ENCODE measurements around the gene TNNC1. TPM values are rescaled to one million over a fixed set of nuclear protein-coding genes. Genes with fewer than 3 reads are reported as not detected.

Gene TNNC1
- total and polyA plus RNA-seq, 12 donors: 6,035 to 18,066 (median 8,315) TPM

DNA sequence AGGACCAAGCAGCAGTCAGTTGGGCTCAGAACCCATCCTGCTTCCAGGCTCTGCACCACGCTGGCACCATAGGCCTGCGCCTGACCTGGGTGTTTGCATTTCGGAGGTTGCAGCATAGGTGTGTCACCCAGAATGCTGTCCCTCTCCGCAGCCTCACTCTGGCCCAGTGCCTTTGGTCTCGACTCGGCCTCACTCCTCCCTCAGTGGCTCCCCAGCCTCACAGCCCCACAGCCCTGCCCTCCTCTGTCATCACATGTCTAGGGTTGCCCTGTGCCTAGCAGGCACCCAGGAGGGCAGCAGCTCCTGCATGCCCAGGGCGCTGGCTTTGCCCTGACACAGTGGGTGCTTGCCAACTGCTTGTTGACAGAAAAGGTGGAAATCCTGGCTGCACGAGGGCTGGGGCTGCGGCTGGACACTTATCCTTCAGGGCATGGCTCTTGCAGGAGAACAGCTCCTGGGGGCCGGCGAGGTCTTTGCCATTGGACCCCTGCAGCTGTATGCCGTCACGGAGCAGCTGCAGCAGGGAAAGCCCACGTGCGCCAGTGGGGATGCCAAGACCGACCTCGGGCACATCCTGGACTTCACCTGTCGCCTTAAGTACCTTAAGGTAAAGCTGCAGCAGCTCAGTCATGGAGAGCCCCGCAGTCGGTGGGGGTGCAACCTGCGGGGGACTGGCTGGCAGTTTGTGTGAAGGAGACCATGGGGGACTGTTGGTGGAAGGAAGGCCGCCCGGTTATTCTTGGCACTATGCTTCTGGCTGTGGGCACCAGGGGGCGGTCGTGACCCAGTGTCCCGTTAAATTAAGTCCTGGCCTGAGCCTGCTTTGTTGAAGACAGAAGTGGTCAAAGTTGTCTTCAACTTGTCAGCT is 17.8 kb upstream of the TNNC1 start:
- Histone ChIP-seq H3K27me3 (no peaks in the 10 kb centered on the region), H3K4me1 (peaks cover 8 to 68% (median 34%) of the 10 kb centered on the region in 9 donors), H3K36me3 (peaks cover 0 to 80% (median 39%) of the 10 kb centered on the region in 9 donors), H3K27ac (peak overlapping the region in 2 of 10 donors; percentile 43 to 77), H3K4me3 (no peak overlapping the region), H3K9me3 (no peaks in the 10 kb centered on the region)
- DNase-seq (peak; percentile 79 to 80), ATAC-seq (peak; percentile 80 to 91 (median 86))
- WGBS, 2 donors: 48 to 50% methylated on average over 26 of the region's 26 CpGs
- intact Hi-C loops (cut with DNase I): loop anchor here in 7 of 10 donors (2.0 to 10.0 kb wide), 3 partner anchors 65 to 213 kb away; partner anchors contain the start of genes UQCC5 (in 7 of the 7), GNL3 (in 2 of the 7) and PBRM1 (in 2 of the 7)
- TF ChIP-seq, protein P1, sequence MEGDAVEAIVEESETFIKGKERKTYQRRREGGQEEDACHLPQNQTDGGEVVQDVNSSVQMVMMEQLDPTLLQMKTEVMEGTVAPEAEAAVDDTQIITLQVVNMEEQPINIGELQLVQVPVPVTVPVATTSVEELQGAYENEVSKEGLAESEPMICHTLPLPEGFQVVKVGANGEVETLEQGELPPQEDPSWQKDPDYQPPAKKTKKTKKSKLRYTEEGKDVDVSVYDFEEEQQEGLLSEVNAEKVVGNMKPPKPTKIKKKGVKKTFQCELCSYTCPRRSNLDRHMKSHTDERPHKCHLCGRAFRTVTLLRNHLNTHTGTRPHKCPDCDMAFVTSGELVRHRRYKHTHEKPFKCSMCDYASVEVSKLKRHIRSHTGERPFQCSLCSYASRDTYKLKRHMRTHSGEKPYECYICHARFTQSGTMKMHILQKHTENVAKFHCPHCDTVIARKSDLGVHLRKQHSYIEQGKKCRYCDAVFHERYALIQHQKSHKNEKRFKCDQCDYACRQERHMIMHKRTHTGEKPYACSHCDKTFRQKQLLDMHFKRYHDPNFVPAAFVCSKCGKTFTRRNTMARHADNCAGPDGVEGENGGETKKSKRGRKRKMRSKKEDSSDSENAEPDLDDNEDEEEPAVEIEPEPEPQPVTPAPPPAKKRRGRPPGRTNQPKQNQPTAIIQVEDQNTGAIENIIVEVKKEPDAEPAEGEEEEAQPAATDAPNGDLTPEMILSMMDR (IDR thresholded peaks at IDR 0.05): peak; percentile 48 to 85 (median 78)

DNA sequence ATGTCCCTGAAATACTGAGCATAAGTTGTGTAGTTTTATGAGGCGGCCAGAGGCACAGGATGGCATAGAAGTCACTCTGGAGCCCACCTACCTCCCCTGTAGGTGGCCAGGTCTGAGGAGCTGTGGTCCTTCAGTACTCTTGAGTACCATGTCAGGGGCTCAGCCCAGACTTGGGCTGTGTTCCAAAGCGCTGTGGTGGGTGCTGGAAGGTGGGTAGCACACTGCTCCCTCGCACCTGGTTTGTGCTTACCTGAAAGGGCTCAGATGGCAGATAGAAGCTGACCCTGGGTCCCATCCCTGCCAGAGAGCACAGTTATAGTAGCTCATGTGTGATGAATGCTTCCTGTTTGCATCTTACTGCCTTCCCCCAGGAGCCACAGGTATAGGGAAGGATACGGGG is 17.1 kb upstream of the TNNC1 start:
- intact Hi-C loops (cut with DNase I): loop anchor here in 6 of 10 donors (2.0 to 10.0 kb wide), 3 partner anchors 66 to 214 kb away; partner anchors contain the start of genes UQCC5 (in 6 of the 6), GNL3 (in 2 of the 6) and PBRM1 (in 2 of the 6)
- H3K27me3 ChIP-seq: no peaks in the 10 kb centered on the region
- peaks cover 8 to 64% (median 34%) of the 10 kb centered on the region in 9 donors for H3K4me1 ChIP-seq
- TF ChIP-seq, protein P1 (IDR thresholded peaks at IDR 0.05): no peak
- no peak for ATAC-seq
- H3K4me3 ChIP-seq: no peak overlapping the region
- peak overlapping the region in 2 of 10 donors; percentile 43 to 77 for H3K27ac ChIP-seq
- DNase-seq: no peak
- no peaks in the 10 kb centered on the region for H3K9me3 ChIP-seq
- H3K36me3 ChIP-seq: peaks cover 0 to 79% (median 32%) of the 10 kb centered on the region in 9 donors
- 94 to 95% methylated on average over 4 of the region's 4 CpGs for WGBS, 2 donors

DNA sequence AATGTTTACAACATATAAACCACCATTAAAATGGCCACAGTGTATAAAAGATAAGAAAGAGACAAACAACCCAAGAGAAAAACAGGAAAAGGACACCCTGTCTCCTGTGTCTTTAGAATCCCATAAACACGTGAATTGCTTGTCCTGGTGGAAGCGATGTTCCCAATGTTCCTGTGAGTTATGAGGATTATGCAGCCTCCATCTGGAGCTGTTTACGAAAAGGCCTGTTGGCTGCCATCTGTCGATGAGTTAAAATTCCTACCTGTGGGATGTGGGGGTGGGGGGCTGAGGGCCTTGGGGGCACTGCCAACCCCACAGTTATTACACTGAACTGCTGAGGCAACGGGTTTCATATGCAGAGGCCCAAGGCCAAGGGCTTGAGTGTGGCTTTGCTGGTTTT is 15.2 kb upstream of the TNNC1 start:
- TF ChIP-seq, protein P1 (IDR thresholded peaks at IDR 0.05): no peak
- H3K4me1 ChIP-seq: peaks cover 8 to 62% (median 34%) of the 10 kb centered on the region in 9 donors
- no peaks in the 10 kb centered on the region for H3K27me3 ChIP-seq
- DNase-seq (no peak), ATAC-seq (peak in 1 of 8 donors; percentile 17)
- WGBS, 2 donors: 68 to 79% methylated on average over 5 of the region's 5 CpGs
- H3K27ac ChIP-seq: peak overlapping the region in 1 of 10 donors; percentile 11
- peaks cover 0 to 79% (median 16%) of the 10 kb centered on the region in 9 donors for H3K36me3 ChIP-seq
- no peak overlapping the region for H3K4me3 ChIP-seq
- no peaks in the 10 kb centered on the region for H3K9me3 ChIP-seq
- intact Hi-C loops (cut with DNase I): loop anchor here in 2 of 10 donors (10.0 kb wide), 2 partner anchors 206 to 216 kb away; partner anchors contain the start of genes GNL3 (in 1 of the 2) and PBRM1 (in 1 of the 2)

DNA sequence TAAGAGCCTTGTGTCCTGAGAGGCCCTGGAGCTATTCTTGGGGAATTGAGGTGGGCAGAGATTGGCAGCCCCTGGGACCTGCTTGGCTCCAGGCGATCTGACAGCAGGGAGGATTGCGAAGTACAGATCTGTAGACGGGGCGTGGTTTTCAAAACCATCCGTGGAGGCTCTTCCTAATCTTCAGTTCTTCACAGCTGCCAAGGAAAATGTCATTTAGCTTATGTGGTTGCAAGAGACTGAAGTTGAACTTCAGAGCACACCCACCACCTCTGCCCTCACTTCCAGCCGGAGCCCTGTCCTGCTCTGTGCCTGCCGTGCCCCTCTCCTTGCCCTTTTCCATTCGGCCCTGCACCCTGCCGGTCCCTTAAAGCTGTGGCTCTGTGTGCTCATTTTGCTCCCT is 14.5 kb upstream of the TNNC1 start:
- peaks cover 8 to 61% (median 33%) of the 10 kb centered on the region in 9 donors for H3K4me1 ChIP-seq
- H3K4me3 ChIP-seq: no peak overlapping the region
- TF ChIP-seq, protein P1 (IDR thresholded peaks at IDR 0.05): no peak
- H3K9me3 ChIP-seq: no peaks in the 10 kb centered on the region
- no peaks in the 10 kb centered on the region for H3K27me3 ChIP-seq
- H3K36me3 ChIP-seq: peaks cover 0 to 78% (median 9%) of the 10 kb centered on the region in 9 donors
- intact Hi-C loops (cut with DNase I): loop anchor here in 2 of 10 donors (10.0 kb wide), 2 partner anchors 206 to 216 kb away; partner anchors contain the start of genes GNL3 (in 1 of the 2) and PBRM1 (in 1 of the 2)
- ATAC-seq (peak in 3 of 8 donors; percentile 17 to 48 (median 27)), DNase-seq (no peak)
- WGBS, 2 donors: 33 to 47% methylated on average over 9 of the region's 9 CpGs
- H3K27ac ChIP-seq: peak overlapping the region in 6 of 10 donors; percentile 5 to 36 (median 20)

All from heart right ventricle (tissue), 16 donors.